ENCODE data around the gene FBXW7. TPM values are rescaled to one million over a fixed set of nuclear protein-coding genes. Genes with fewer than 3 reads are reported as not detected.
A peak's percentile ranks its signal among the peaks of the same experiment; 100 is the strongest.

FBXW7 gene
- total RNA-seq, 2 donors from 2014 or later: 37.4 to 39.6 TPM

DNA sequence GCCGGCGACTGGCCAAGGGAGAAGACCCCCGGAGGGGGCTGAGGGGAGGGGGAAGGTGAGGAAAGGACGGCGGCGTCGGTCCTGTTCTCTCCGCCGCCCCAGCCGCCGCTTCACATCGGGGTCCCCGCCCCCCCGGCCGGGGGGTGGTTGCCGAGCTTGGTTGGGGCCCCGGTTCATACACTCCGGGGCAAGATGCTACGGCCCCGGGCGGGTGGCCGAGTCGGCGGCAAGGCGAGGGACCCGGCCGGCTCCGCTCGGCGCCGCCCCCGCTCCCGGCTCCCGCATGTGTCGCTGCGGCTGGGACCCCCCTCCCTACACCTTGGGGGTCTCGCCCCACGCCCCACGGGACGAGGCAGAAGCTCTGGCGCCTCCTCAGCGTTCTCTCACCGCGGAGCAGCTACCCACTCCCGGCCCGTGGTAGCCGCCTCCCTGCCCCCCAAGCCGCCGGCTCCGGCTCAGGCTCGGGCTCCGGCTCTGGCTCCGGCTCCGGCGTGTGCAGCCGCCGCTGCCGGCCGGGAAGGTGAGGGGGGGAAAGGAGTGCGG, 461 bp downstream of the FBXW7 start:
- H3K9me3 Mint-ChIP-seq: no peaks in the 10 kb centered on the region
- peak overlapping the region; percentile 97 for H3K4me3 Mint-ChIP-seq
- H3K27me3 Mint-ChIP-seq: no peaks in the 10 kb centered on the region
- peaks cover 44% of the 10 kb centered on the region for H3K4me1 Mint-ChIP-seq
- peak; percentile 1 for ATAC-seq (replicated peaks)
- peaks cover 76% of the 10 kb centered on the region for H3K36me3 Mint-ChIP-seq (ENCODE audit: low read depth)
- peak overlapping the region; percentile 97 for H3K27ac Mint-ChIP-seq

DNA sequence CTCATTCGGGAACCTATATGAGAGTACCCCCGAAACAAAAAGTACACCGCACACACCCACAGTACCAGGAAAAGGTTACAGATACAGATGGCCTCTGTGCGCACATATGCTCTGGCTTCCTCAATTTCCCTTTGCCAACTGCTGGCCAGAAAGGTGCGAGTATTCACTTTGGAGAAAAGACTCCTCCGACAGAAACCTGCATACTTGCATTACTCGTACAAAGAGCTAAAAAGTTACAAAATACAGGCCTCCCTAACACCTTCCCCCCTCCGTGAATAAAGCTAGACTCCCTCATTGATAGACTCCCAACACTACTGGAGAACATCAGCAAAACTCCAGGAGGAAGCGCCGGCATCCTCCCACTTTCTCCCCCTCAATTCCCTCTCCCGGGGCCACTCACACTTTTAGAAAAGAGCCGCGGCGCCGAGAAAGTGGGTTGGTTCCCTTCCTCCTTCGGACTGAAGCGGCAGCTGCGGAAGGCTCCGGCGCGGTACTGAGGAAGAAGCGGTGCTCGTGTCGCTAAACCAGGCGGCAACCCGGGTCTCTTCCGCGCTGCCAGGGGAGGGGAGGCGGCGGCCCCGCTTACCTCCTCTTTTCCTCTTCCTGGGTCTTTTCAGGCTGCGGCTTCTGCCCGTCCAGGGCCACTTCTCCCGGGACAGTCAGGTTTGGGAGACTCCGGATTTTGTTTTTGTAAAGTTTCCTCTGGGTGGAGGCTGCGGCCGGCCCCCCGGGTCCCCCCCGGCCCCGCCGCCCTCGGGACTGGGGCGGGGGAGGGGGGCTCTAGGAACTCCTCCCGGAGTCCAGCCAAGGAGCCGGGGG, 1.1 kb downstream of the FBXW7 start:
- Mint-ChIP-seq H3K4me1 (peaks cover 47% of the 10 kb centered on the region), H3K27ac (peak overlapping the region; percentile 90), H3K27me3 (no peaks in the 10 kb centered on the region), H3K4me3 (peak overlapping the region; percentile 97), H3K36me3 (ENCODE audit: low read depth) (peaks cover 81% of the 10 kb centered on the region), H3K9me3 (no peaks in the 10 kb centered on the region)
- no peak for ATAC-seq (replicated peaks)

DNA sequence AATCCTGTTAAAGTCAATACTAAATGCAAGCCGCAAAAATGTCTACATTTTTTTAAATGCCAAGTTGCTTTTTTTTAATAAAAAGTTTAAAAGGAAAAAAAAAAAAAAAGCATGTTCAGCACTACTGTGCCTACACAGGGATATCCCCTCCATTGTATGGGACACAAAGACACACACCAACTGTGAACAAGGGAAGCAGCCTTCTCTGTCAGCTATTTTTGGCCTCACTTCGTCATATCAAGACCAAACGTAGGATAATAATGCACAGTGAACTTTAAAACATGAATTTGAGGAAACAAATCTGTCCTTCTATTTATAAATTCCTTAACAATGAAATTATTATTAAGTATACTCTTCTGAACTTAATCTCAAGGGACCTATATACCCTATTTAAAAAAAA, 4.4 kb downstream of the FBXW7 start:
- no peaks in the 10 kb centered on the region for H3K27me3 Mint-ChIP-seq
- peak overlapping the region; percentile 36 for H3K27ac Mint-ChIP-seq
- peaks cover 55% of the 10 kb centered on the region for H3K36me3 Mint-ChIP-seq (ENCODE audit: low read depth)
- no peaks in the 10 kb centered on the region for H3K9me3 Mint-ChIP-seq
- no peak for ATAC-seq (replicated peaks)
- H3K4me1 Mint-ChIP-seq: peaks cover 27% of the 10 kb centered on the region
- peak overlapping the region; percentile 29 for H3K4me3 Mint-ChIP-seq

DNA sequence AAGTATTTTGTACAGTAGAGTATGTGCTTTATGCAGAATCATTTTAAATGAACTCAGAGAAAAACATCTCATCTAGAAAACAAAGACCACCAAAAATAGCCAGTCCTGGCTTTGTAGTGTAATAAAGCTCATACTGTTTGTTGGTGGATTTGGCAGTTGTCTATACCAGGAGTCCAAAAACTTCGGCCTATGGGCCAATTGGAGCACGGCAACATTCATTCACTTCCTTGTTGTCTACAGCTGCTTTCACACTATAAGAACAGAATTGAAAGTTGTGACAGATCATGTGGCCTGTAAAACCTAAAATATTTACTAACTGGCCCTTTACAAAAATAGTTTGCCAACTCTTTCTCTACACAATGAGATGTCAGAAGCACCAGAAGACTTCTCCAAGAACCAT, 5.3 kb downstream of the FBXW7 start:
- H3K27me3 Mint-ChIP-seq: no peaks in the 10 kb centered on the region
- H3K36me3 Mint-ChIP-seq (ENCODE audit: low read depth): peaks cover 52% of the 10 kb centered on the region
- no peaks in the 10 kb centered on the region for H3K9me3 Mint-ChIP-seq
- no peak for ATAC-seq (replicated peaks)
- H3K4me3 Mint-ChIP-seq: peak overlapping the region; percentile 29
- H3K27ac Mint-ChIP-seq: no peak overlapping the region
- peaks cover 32% of the 10 kb centered on the region for H3K4me1 Mint-ChIP-seq

DNA sequence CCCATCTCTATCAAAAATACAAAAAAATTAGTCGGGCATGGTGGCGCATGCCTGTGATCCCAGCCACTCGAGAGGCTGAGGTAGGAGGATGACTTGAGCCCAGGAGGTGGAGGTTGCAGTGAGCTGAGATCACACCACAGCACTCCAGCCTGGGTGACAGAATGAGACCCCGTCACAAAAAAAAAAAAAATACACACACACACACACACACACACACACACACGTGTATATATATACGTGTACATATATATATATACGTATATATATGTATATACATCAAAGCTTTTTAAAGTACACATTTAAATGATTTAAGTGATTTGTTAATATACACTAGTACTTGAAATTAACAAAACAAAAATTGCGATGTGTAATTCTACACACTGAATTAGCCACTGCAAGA, 6.0 kb downstream of the FBXW7 start:
- H3K27ac Mint-ChIP-seq: no peak overlapping the region
- no peak overlapping the region for H3K4me3 Mint-ChIP-seq
- peaks cover 36% of the 10 kb centered on the region for H3K4me1 Mint-ChIP-seq
- ATAC-seq (replicated peaks): no peak
- H3K27me3 Mint-ChIP-seq: no peaks in the 10 kb centered on the region
- H3K9me3 Mint-ChIP-seq: no peaks in the 10 kb centered on the region
- peaks cover 52% of the 10 kb centered on the region for H3K36me3 Mint-ChIP-seq (ENCODE audit: low read depth)

DNA sequence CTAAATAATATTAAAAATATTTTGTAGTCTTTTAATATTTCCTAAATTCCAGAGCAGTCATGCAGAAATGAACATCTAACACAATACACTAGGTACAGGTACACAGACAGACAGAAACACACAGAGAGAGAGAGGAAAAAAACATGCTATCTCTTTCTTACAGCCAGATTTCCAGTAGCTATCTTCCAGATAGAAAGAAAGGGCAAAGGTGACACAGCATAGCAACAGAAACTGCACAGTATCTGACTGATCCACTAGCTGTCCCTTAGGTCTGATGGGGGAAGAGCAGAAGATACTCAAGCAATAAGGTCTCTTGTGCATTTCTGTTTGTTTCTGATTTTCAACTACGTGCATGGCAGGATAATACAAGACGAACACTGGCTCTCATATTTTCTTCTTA, 7.8 kb downstream of the FBXW7 start:
- H3K9me3 Mint-ChIP-seq: no peaks in the 10 kb centered on the region
- no peak overlapping the region for H3K27ac Mint-ChIP-seq
- ATAC-seq (replicated peaks): no peak
- H3K4me1 Mint-ChIP-seq: peaks cover 50% of the 10 kb centered on the region
- no peak overlapping the region for H3K4me3 Mint-ChIP-seq
- peaks cover 39% of the 10 kb centered on the region for H3K36me3 Mint-ChIP-seq (ENCODE audit: low read depth)
- no peaks in the 10 kb centered on the region for H3K27me3 Mint-ChIP-seq

DNA sequence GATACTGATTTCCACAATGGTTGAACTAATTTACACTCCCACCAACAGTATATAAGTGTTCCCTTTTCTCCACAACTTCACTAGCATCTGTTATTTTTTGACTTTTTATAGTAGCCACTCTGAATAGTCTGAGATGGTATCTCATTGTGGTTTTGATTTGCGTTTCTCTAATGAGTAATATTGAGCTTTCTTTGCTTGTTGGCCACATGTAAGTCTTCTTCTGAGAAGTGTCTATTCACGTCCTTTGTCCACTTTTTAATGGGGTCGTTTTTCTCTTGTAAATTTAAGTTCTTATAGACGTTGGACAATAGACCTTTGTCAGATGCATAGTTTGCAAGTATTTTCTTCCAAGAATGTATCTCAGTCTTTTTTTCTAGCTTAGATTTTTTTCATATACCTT, 10.0 kb downstream of the FBXW7 start:
- peak; percentile 61 for ATAC-seq (replicated peaks)
- H3K27ac Mint-ChIP-seq: peak overlapping the region; percentile 4
- no peaks in the 10 kb centered on the region for H3K27me3 Mint-ChIP-seq
- H3K36me3 Mint-ChIP-seq (ENCODE audit: low read depth): peaks cover 28% of the 10 kb centered on the region
- H3K9me3 Mint-ChIP-seq: no peaks in the 10 kb centered on the region
- no peak overlapping the region for H3K4me3 Mint-ChIP-seq
- H3K4me1 Mint-ChIP-seq: peaks cover 52% of the 10 kb centered on the region

DNA sequence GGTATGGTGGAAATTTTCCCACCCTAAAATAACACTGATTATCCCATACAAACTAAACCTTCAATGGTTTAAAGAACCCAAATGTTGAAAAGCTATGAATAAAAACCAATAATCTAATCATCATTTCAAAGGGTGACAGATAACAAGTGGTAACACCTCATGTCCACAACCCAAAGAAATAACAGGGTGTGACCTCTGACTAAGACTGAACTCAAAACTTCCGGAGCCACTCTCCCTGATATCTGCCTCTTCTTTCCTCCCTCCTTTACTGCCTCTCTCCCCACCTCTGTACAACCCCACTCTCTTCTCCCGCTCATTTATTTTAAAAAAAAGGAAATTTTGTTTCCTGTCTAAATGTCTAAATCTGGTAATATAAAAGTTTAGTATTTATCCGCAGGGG, 11.5 kb downstream of the FBXW7 start:
- H3K4me3 Mint-ChIP-seq: peak overlapping the region; percentile 31
- H3K36me3 Mint-ChIP-seq (ENCODE audit: low read depth): peaks cover 28% of the 10 kb centered on the region
- H3K27me3 Mint-ChIP-seq: no peaks in the 10 kb centered on the region
- peak; percentile 82 for ATAC-seq (replicated peaks)
- no peaks in the 10 kb centered on the region for H3K9me3 Mint-ChIP-seq
- H3K4me1 Mint-ChIP-seq: peaks cover 53% of the 10 kb centered on the region
- H3K27ac Mint-ChIP-seq: no peak overlapping the region

DNA sequence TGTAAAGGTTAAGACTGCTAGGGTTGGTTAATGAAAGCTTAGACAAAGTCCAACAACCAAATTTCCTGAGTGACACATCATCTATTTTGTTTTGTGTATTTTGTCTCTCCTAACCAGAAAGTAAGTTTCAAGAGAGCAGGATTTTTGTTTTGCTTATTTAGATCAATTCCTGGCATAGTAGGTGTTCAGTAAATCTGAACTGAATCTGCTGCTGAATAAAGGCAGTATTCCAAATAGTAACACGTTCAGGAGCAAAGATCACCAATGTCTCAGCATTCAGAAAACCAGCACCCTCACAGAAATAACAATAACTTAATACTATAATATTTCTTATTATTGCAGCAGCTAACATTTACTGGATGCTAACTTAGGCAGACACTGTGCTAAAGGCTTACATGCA, 12.2 kb downstream of the FBXW7 start:
- ATAC-seq (replicated peaks): no peak
- no peaks in the 10 kb centered on the region for H3K27me3 Mint-ChIP-seq
- H3K9me3 Mint-ChIP-seq: no peaks in the 10 kb centered on the region
- H3K36me3 Mint-ChIP-seq (ENCODE audit: low read depth): peaks cover 30% of the 10 kb centered on the region
- H3K4me3 Mint-ChIP-seq: no peak overlapping the region
- H3K4me1 Mint-ChIP-seq: peaks cover 54% of the 10 kb centered on the region
- H3K27ac Mint-ChIP-seq: peak overlapping the region; percentile 42

DNA sequence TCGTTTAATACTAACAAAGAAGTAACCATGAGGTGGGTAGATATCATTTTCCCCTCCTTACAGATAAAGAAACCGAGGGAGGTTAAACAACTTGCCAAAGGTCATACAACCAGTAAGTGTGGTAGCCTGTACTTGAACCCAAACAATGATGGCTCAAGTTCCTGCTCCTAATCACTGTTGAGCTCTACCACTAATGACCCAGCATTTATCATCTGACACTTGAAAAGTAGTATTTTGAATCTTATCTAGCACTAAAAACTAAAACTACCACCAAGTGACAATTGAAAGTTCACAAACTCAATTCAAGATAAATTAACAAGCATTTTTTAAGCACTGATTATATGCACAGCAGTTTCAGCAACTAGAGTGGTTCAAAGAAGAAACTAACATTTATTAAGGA, 13.1 kb downstream of the FBXW7 start:
- Mint-ChIP-seq H3K36me3 (ENCODE audit: low read depth) (peaks cover 30% of the 10 kb centered on the region), H3K4me1 (peaks cover 54% of the 10 kb centered on the region), H3K4me3 (no peak overlapping the region), H3K27ac (peak overlapping the region; percentile 42), H3K9me3 (no peaks in the 10 kb centered on the region), H3K27me3 (no peaks in the 10 kb centered on the region)
- ATAC-seq (replicated peaks): no peak

DNA sequence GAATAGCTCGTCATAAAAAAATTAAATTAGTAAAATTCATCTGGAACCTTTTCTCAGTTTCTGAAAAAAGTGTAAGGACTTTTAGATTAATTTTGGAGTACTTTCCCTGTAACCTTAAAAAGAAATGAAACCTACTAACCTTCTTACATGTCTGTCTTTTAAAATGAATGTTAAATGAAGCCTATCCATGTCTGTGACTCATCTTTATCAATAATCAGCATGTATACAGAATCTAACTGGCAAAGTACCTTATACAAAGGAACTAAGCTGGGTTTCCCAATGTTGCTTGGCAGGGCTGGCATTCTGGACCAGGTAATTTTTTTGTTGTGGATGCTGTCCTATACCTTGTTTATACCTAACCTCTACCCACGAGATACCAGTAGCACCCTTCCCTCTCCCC, 13.6 kb downstream of the FBXW7 start:
- Mint-ChIP-seq H3K36me3 (ENCODE audit: low read depth) (peaks cover 30% of the 10 kb centered on the region), H3K4me1 (peaks cover 54% of the 10 kb centered on the region), H3K27ac (peak overlapping the region; percentile 42), H3K27me3 (no peaks in the 10 kb centered on the region), H3K4me3 (no peak overlapping the region), H3K9me3 (no peaks in the 10 kb centered on the region)
- no peak for ATAC-seq (replicated peaks)

DNA sequence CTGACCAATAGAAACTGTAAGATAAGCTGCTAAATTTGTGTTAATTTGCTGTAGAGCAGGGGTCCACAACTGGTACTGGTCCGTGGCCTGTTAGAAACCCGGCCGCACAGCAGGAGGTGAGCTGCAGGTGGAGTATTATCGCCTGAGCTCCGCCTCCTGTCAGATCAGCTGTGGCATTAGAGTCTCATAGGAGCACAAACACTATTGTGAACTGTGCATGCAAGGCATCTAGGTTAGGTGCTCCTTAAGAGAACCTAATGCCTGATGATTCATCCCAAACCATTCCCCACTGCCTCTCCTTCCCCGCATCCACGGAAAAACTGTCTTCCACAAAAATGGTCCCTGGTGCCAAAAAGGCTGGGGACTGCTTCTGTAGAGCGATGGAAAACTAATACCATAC, 19.7 kb downstream of the FBXW7 start:
- H3K36me3 Mint-ChIP-seq (ENCODE audit: low read depth): peaks cover 19% of the 10 kb centered on the region

DNA sequence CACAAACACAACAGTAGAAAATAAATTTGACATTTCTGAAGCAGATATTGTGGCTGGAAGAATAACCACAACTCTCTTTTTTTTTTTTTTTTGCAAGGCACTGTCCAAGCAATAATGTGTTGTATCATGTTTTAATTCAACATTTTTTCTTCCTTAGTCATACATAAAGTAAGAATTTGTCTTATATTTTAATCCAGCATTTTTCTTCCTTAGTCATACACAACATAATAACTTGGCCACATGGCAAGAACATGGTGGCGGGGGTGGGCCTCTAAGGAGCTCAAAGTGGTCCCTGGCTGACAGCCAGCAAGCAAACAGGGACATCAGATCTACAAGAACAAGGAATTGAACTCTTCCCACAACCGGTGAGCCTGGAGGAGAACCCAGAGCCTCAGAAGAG, 20.2 kb downstream of the FBXW7 start:
- no peaks in the 10 kb centered on the region for H3K27me3 Mint-ChIP-seq
- no peak for ATAC-seq (replicated peaks)

More for the DNA sequence above, 19.7 kb downstream of the FBXW7 start:
- H3K27me3 Mint-ChIP-seq: no peaks in the 10 kb centered on the region
- H3K4me1 Mint-ChIP-seq: peaks cover 34% of the 10 kb centered on the region
- H3K9me3 Mint-ChIP-seq: no peaks in the 10 kb centered on the region
- no peak overlapping the region for H3K4me3 Mint-ChIP-seq
- no peak overlapping the region for H3K27ac Mint-ChIP-seq
- ATAC-seq (replicated peaks): no peak

DNA sequence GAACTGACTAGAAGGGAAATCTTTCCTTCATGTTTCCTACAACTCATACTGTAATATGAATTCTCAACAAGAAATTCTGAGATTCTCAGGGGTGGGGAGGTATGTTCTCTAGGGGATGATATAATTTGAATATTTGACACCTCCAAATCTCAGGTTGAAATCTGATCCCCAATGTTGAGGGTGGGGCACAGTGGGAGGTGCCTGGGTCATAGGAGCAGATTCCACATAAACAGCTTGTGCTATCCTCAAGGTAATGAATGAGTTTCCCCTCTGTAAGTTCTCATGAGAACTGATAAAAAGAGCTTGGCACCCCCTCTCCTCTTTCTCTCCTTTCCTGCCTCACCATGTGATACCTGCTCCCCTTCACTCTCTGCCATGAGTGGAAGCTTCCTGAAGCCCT, 21.5 kb downstream of the FBXW7 start:
- peaks cover 28% of the 10 kb centered on the region for H3K4me1 Mint-ChIP-seq
- H3K36me3 Mint-ChIP-seq (ENCODE audit: low read depth): peaks cover 2% of the 10 kb centered on the region
- ATAC-seq (replicated peaks): no peak
- H3K27ac Mint-ChIP-seq: no peak overlapping the region
- H3K27me3 Mint-ChIP-seq: no peaks in the 10 kb centered on the region
- no peak overlapping the region for H3K4me3 Mint-ChIP-seq
- H3K9me3 Mint-ChIP-seq: no peaks in the 10 kb centered on the region

More for the DNA sequence above, 20.2 kb downstream of the FBXW7 start:
- H3K27ac Mint-ChIP-seq: no peak overlapping the region
- peaks cover 31% of the 10 kb centered on the region for H3K4me1 Mint-ChIP-seq
- peaks cover 15% of the 10 kb centered on the region for H3K36me3 Mint-ChIP-seq (ENCODE audit: low read depth)
- H3K9me3 Mint-ChIP-seq: no peaks in the 10 kb centered on the region
- H3K4me3 Mint-ChIP-seq: no peak overlapping the region

DNA sequence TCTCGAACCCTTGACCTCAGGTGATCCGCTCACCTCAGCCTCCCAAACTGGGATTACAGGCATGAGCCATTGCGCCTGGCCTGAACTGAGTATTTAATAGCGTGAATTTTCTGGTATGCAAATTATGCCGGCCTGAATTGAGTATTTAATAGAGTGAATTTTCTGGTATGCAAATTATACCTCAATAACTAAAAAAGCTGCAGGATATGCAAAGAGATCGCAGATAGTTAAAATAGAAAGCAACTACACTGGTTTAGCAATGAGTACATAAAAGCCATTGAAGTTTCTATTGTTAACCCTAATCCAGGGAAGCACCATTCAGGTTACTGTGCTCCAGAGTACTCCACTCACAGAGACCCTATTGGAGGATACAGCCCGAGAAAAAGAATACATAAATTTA, 22.8 kb downstream of the FBXW7 start:
- H3K36me3 Mint-ChIP-seq (ENCODE audit: low read depth): peaks cover under 1% of the 10 kb centered on the region
- peak overlapping the region; percentile 13 for H3K4me3 Mint-ChIP-seq
- ATAC-seq (replicated peaks): peak; percentile 49
- no peaks in the 10 kb centered on the region for H3K9me3 Mint-ChIP-seq
- no peaks in the 10 kb centered on the region for H3K27me3 Mint-ChIP-seq
- H3K4me1 Mint-ChIP-seq: peaks cover 27% of the 10 kb centered on the region
- H3K27ac Mint-ChIP-seq: no peak overlapping the region
